Globus pallidus (tissue), 1 donor: Measurements from ENCODE around the gene GAREM1.
"Not testable (repeated sequence)": the region's sequence is repeated elsewhere in the genome, so short reads cannot be mapped to it uniquely, and the experiment has no call there.

Source experiments
- DNase-seq: peaks from one replicate; pipeline ENCODE4 v3.0.0-alpha.2; 2015; ENCODE audit warnings: low spot score

Gene GAREM1

GRCh38 chr18:32257084-32257785 lies 213.4 kb downstream of the GAREM1 start:
- DNase-seq, result no peak

DNA sequence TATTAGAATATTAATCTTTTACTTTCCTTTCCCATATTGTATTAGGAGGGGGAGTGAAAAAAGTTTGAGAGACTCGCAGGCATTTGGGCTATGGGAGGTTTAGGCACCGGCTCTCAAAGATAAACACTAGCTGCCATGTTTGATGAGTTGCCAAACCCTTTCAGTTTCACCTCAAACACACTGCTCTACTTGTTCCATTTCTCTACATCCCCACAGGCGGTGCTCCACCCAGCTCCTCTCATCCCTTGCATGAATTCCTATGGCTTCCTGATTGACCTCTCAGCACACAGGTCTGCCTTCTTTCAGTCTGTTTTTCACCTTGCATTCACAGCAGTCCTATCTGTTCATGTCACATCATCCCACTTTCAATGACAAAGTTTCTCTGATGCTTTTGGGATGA lies 215.1 kb downstream of the GAREM1 start:
- no peak for DNase-seq

GRCh38 chr18:32252141-32252860 lies 218.4 kb downstream of the GAREM1 start:
- DNase-seq, result no peak

DNA sequence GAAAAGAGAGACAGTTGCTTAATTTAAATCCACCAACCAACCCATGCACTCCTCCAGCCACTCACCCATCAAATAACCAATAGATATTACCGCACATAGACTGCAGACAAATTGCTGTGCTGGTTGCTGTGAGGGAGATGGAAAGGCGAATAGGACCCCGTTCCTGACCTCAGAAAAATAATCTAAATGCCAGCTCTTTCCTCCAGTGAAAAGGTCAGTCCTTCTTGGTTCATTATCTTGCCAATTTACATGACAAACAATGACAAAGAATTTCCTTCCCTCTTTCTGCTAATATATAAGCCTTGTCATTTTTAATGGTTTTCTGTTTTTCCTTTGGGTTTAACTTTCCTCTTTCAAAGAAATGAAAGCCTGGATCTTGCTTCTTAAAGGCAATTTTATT lies 219.2 kb downstream of the GAREM1 start:
- DNase-seq, result no peak

- no peak for DNase-seq
Measured at GRCh38 chr18:32249147-32249929, 221.3 kb downstream of the GAREM1 start.

GRCh38 chr18:32244881-32245280 lies 225.8 kb downstream of the GAREM1 start:
- no peak for DNase-seq

DNA sequence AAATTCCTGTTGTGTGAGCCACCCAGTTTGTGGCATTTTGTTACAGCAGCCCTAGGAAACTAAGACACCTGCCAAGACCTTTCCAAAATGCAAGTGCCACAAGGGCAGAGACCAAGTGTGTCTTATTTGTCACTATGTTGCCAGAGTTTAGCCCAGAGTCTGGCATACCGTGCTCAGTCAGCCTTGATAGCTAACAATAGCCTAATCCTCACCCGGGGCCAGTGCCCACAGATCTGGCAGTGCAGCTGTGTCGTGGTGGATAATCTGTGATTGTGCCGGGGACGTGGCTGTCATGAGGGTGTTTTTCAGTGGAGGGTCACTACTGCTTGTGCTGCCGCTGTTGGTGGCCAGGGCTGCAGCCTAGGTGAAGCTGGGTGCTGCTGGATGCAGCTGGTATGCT lies 227.3 kb downstream of the GAREM1 start:
- DNase-seq, result no peak

GRCh38 chr18:32242395-32242794 lies 228.3 kb downstream of the GAREM1 start:
- no peak for DNase-seq

DNA sequence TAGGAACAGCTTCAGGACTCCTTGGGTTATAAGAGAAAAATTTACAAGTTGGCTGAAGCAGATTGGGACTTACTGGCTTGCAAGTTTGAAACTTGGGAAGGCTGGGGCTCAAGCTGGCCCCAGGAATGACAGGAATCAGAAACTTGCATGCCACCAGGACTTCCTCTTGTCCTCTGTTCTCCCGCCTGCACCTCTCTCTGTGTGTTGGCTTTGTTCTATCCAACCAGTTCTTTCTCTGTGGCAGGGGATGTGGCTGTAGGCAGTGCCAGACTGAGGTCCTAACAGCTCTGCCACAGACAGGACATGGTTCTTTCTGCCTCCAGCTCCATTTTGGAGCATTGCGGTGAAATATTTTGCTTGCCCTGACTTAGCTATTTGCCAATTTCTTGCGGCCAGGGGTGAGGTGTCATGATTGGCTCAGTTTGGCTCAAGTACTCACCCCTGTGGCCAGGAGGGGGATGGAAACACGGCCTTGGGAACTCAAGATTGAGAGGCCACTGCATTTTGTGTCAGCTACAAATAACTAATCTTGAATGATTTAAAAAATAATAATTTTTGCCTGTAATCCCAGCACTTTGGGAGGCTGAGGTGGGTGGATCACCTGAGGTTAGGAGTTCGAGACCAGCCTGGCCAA lies 231.9 kb downstream of the GAREM1 start:
- DNase-seq, result no peak

DNA sequence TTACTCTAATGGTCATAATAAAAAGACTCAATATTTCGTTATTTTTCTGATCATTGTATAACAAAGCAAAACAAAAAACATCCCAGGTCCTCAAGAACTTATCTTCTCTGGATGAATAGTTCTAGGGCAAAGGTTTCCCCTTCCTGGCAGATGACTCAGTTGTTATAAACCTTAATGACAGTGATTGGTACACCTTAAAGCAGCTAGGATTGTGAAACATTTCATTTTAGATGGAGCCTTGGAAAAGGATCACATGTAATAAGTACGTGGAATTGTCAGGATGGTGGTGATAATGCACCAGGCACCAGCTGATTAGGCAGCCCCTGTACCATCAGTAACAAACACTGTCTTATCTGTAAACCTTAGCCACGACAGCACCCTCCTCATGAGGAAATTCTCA lies 233.6 kb downstream of the GAREM1 start:
- no peak for DNase-seq

- DNase-seq, result not testable (repeated sequence)
Measured at GRCh38 chr18:32233348-32233747, 237.3 kb downstream of the GAREM1 start.

- DNase-seq, result no peak
Measured at GRCh38 chr18:32219431-32220018, 251.2 kb downstream of the GAREM1 start.

- DNase-seq, result no peak
Measured at GRCh38 chr18:32216390-32216789, 254.3 kb downstream of the GAREM1 start.

DNA sequence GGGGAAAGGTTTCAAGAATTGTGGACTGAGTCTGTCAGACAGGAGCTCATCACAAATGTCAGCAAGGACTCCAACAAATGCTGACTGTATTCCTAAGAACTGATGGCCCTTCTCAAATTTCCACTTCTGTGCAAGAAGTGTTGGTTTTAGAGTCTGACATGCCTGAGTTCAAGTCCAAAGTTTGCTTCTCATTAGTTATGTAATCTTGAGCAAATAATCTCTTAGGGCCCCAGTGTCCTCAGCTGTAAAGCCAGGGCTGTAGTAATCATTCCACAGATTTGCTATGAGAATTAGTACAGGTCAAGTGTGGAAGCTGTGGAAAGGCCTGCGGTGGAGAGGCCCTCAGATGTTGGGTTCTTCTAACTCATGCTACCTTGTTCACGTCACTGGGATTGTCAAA lies 257.0 kb downstream of the GAREM1 start:
- no peak for DNase-seq
